ENCODE data around the gene GRIK3. TPM values are rescaled to one million over a fixed set of nuclear protein-coding genes. Genes with fewer than 3 reads are reported as not detected.

GRIK3 gene
- total RNA-seq, 1 experiment from 2014 or later = not detected

- intact Hi-C loops (cut with micrococcal nuclease) = no loop called here
These were observed 218.0 kb downstream of the GRIK3 start for GRCh38 chr1:36816348-36816747.

GRCh38 chr1:36814774-36815173 lies 219.5 kb downstream of the GRIK3 start:
- Histone ChIP-seq H3K27ac (ENCODE audit: low read length) (no peak overlapping the region), H3K9me3 (ENCODE audit: low read length) (no peaks in the 10 kb centered on the region), H3K4me1 (ENCODE audit: insufficient read depth, low read length) (no peaks in the 10 kb centered on the region), H2AFZ (ENCODE audit: low read length) (no peak overlapping the region), H3K9ac (ENCODE audit: low read length) (no peak overlapping the region), H3K4me3 (ENCODE audit: low read length) (no peak overlapping the region), H3K27me3 (ENCODE audit: low read length) (peaks cover 61% of the 10 kb centered on the region), H3K4me2 (ENCODE audit: low read length) (no peak overlapping the region), H4K20me1 (ENCODE audit: low read length) (no peaks in the 10 kb centered on the region), H3K79me2 (ENCODE audit: low read length) (no peaks in the 10 kb centered on the region), H3K9me2 (replicated peaks; ENCODE audit: low read length) (no peaks in the 10 kb centered on the region), H3F3A (ENCODE audit: low read length, unreplicated experiment) (no peaks in the 10 kb centered on the region), H3K36me3 (ENCODE audit: low read depth, low read length) (no peaks in the 10 kb centered on the region)
- ChIA-PET POLR2A (ENCODE audit: unreplicated experiment) (no interaction called here), CTCF (no interaction called here)
- no peak for TF ChIP-seq EZH2phosphoT487 (IDR thresholded peaks at IDR 0.05; ENCODE audit: borderline replicate concordance, low read length)
- no peak for TF ChIP-seq EZH2 (IDR thresholded peaks at IDR 0.05; ENCODE audit: low read length, unreplicated experiment)
- no peak for TF ChIP-seq CTCF (conservative IDR thresholded peaks at IDR 0.05; ENCODE audit: low read depth, low read length)
- intact Hi-C loops (cut with micrococcal nuclease) = no loop called here
- DNase-seq = no peak
- BruUV-seq (replicated peaks) = no TSS peak
- ATAC-seq = no peak

More at GRCh38 chr1:36816348-36816747, 218.0 kb downstream of the GRIK3 start:
- peaks cover 72% of the 10 kb centered on the region for H3K27me3 ChIP-seq (ENCODE audit: low read length)
- no peaks in the 10 kb centered on the region for H3F3A ChIP-seq (ENCODE audit: low read length, unreplicated experiment)
- POLR2A ChIA-PET (ENCODE audit: unreplicated experiment) = no interaction called here
- H3K9me2 ChIP-seq (replicated peaks; ENCODE audit: low read length) = no peaks in the 10 kb centered on the region
- H2AFZ ChIP-seq (ENCODE audit: low read length) = no peak overlapping the region
- no peak for ATAC-seq
- CTCF ChIA-PET = no interaction called here
- H3K9ac ChIP-seq (ENCODE audit: low read length) = no peak overlapping the region
- no peak overlapping the region for H3K4me3 ChIP-seq (ENCODE audit: low read length)
- H3K4me1 ChIP-seq (ENCODE audit: insufficient read depth, low read length) = no peaks in the 10 kb centered on the region
- H3K27ac ChIP-seq (ENCODE audit: low read length) = no peak overlapping the region
- H3K4me2 ChIP-seq (ENCODE audit: low read length) = no peak overlapping the region
- H3K79me2 ChIP-seq (ENCODE audit: low read length) = no peaks in the 10 kb centered on the region
- no TSS peak for BruUV-seq (replicated peaks)
- TF ChIP-seq EZH2 (IDR thresholded peaks at IDR 0.05; ENCODE audit: low read length, unreplicated experiment) = no peak
- TF ChIP-seq EZH2phosphoT487 (IDR thresholded peaks at IDR 0.05; ENCODE audit: borderline replicate concordance, low read length) = no peak
- TF ChIP-seq CTCF (conservative IDR thresholded peaks at IDR 0.05; ENCODE audit: low read depth, low read length) = no peak
- no peaks in the 10 kb centered on the region for H3K9me3 ChIP-seq (ENCODE audit: low read length)
- no peak for DNase-seq
- H3K36me3 ChIP-seq (ENCODE audit: low read depth, low read length) = no peaks in the 10 kb centered on the region
- no peaks in the 10 kb centered on the region for H4K20me1 ChIP-seq (ENCODE audit: low read length)

- ATAC-seq = no peak
- Histone ChIP-seq H2AFZ (ENCODE audit: low read length) (no peak overlapping the region), H3F3A (ENCODE audit: low read length, unreplicated experiment) (no peaks in the 10 kb centered on the region), H3K79me2 (ENCODE audit: low read length) (no peaks in the 10 kb centered on the region), H3K4me1 (ENCODE audit: insufficient read depth, low read length) (no peaks in the 10 kb centered on the region), H3K9ac (ENCODE audit: low read length) (no peak overlapping the region), H3K27ac (ENCODE audit: low read length) (no peak overlapping the region), H3K4me2 (ENCODE audit: low read length) (no peak overlapping the region), H3K9me2 (replicated peaks; ENCODE audit: low read length) (no peaks in the 10 kb centered on the region), H3K36me3 (ENCODE audit: low read depth, low read length) (no peaks in the 10 kb centered on the region), H4K20me1 (ENCODE audit: low read length) (no peaks in the 10 kb centered on the region), H3K27me3 (ENCODE audit: low read length) (peaks cover 54% of the 10 kb centered on the region), H3K4me3 (ENCODE audit: low read length) (no peak overlapping the region), H3K9me3 (ENCODE audit: low read length) (no peaks in the 10 kb centered on the region)
- CTCF ChIA-PET = no interaction called here
- TF ChIP-seq EZH2 (IDR thresholded peaks at IDR 0.05; ENCODE audit: low read length, unreplicated experiment) (no peak), CTCF (conservative IDR thresholded peaks at IDR 0.05; ENCODE audit: low read depth, low read length) (no peak), EZH2phosphoT487 (IDR thresholded peaks at IDR 0.05; ENCODE audit: borderline replicate concordance, low read length) (no peak)
- POLR2A ChIA-PET (ENCODE audit: unreplicated experiment) = no interaction called here
- intact Hi-C loops (cut with micrococcal nuclease) = no loop called here
- BruUV-seq (replicated peaks) = no TSS peak
- no peak for DNase-seq
These were observed 220.2 kb downstream of the GRIK3 start for GRCh38 chr1:36814083-36814482.
